Measurements from ENCODE around the gene NTM. TPM values are rescaled to one million over a fixed set of nuclear protein-coding genes. Genes with fewer than 3 reads are reported as not detected.

Gene NTM
- total and polyA plus RNA-seq, 2 donors (not counting 3 experiments of a cell fraction or from before 2014, with no cell fraction given): 1.00 to 1.1 TPM

DNA sequence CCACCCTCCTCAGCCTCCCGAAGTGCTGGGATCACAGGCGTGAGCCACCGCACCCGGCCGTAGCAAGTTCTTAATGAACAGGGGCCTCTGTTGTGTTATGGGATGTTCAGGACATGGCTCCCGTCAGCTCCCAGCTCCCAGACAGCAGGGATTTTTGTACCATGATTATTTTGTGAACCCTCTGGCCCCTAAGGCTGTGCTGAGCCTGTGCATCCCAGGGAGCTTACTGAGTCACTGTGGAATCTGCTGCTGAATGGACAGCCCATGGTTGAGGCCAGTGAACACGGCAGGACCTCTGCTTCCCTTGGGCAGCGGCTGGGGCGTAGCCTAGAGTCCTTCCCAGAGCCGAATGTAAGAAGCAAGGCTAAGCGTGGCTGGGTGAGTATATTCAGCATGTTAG is 245.2 kb downstream of the NTM start:
- Histone ChIP-seq H3K4me3 (replicated peaks in 1 of 3; ENCODE audit: insufficient read depth in 1 of 3, low read depth in 1 of 3, low read length in 3 of 3) (no peak overlapping the region), H3K36me3 (ENCODE audit: control insufficient read depth in 2 of 2, extremely low read depth in 1 of 2, insufficient read depth in 2 of 2, low read length in 2 of 2) (no peaks in the 10 kb centered on the region), H3K4me1 (ENCODE audit: control insufficient read depth, extremely low read depth, insufficient read depth, low read length) (no peaks in the 10 kb centered on the region), H3K9me3 (replicated peaks; ENCODE audit: control insufficient read depth, insufficient read depth, low read length) (no peaks in the 10 kb centered on the region), H3K27me3 (ENCODE audit: control insufficient read depth in 2 of 2, insufficient read depth in 2 of 2, low read length in 2 of 2) (no peaks in the 10 kb centered on the region), H3K4me2 (ENCODE audit: insufficient read depth, low read length) (no peak overlapping the region), H4K20me1 (replicated peaks; ENCODE audit: control insufficient read depth, extremely low read depth, insufficient read depth, low read length) (no peaks in the 10 kb centered on the region), H3K9ac (replicated peaks; ENCODE audit: extremely low read depth, insufficient read depth, low read length) (no peak overlapping the region), H3K27ac (ENCODE audit: insufficient read depth, low read depth, low read length) (no peak overlapping the region), H3K9me1 (replicated peaks; ENCODE audit: control insufficient read depth, extremely low read depth, insufficient read depth, low read length) (no peaks in the 10 kb centered on the region), H2AFZ (ENCODE audit: low read depth, low read length) (no peak overlapping the region), H3K79me2 (ENCODE audit: control insufficient read depth, insufficient read depth, low read length) (no peaks in the 10 kb centered on the region)
- TF ChIP-seq, protein P1, sequence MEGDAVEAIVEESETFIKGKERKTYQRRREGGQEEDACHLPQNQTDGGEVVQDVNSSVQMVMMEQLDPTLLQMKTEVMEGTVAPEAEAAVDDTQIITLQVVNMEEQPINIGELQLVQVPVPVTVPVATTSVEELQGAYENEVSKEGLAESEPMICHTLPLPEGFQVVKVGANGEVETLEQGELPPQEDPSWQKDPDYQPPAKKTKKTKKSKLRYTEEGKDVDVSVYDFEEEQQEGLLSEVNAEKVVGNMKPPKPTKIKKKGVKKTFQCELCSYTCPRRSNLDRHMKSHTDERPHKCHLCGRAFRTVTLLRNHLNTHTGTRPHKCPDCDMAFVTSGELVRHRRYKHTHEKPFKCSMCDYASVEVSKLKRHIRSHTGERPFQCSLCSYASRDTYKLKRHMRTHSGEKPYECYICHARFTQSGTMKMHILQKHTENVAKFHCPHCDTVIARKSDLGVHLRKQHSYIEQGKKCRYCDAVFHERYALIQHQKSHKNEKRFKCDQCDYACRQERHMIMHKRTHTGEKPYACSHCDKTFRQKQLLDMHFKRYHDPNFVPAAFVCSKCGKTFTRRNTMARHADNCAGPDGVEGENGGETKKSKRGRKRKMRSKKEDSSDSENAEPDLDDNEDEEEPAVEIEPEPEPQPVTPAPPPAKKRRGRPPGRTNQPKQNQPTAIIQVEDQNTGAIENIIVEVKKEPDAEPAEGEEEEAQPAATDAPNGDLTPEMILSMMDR (IDR thresholded peaks at IDR 0.05; ENCODE audit: extremely low read depth in 1 of 2, insufficient read depth in 1 of 2, low read depth in 1 of 2, low read length in 2 of 2): no peak
- TF ChIP-seq POLR2AphosphoS5 (IDR thresholded peaks at IDR 0.05; ENCODE audit: insufficient read depth, low read depth, low read length): no peak
- no peak for TF ChIP-seq FOS (IDR thresholded peaks at IDR 0.05; ENCODE audit: borderline replicate concordance, insufficient read depth, low read length)
- no peak for TF ChIP-seq MYC (IDR thresholded peaks at IDR 0.05; ENCODE audit: low read depth, low read length)
- no peak for TF ChIP-seq JUN (IDR thresholded peaks at IDR 0.05; ENCODE audit: borderline replicate concordance, insufficient read depth, insufficient read length, low read depth)
- TF ChIP-seq, protein P2, sequence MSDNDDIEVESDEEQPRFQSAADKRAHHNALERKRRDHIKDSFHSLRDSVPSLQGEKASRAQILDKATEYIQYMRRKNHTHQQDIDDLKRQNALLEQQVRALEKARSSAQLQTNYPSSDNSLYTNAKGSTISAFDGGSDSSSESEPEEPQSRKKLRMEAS (IDR thresholded peaks at IDR 0.05; ENCODE audit: insufficient read depth, insufficient read length): no peak
- TF ChIP-seq GATA2 (IDR thresholded peaks at IDR 0.05; ENCODE audit: insufficient read depth, insufficient read length, low read depth, low read length): no peak
- no peak for TF ChIP-seq EZH2 (IDR thresholded peaks at IDR 0.05; ENCODE audit: borderline replicate concordance, low read depth, low read length, severe bottlenecking)
- no peak for TF ChIP-seq POLR2A (IDR thresholded peaks at IDR 0.05; ENCODE audit: low read depth, low read length)
- POLR2A ChIA-PET: no interaction called here
- FAIRE-seq (no peak), DNase-seq (ENCODE audit: low read depth, low spot score) (no peak)
- CTCF ChIA-PET: no interaction called here
- dilution Hi-C loops (cut with MboI; ENCODE audit: extremely low pct_ligation_motif_present, low sequenced_read_pairs) (no loop called here), intact Hi-C loops (cut with micrococcal nuclease) (no loop called here)
- no TSS peak for BruUV-seq (replicated peaks)

Measured in endothelial cell of umbilical vein (primary cell).